Fibroblast of the aortic adventitia (primary cell): ENCODE results near the gene RTCA. TPM values are rescaled to one million over a fixed set of nuclear protein-coding genes. Genes with fewer than 3 reads are reported as not detected.
"Not testable (repeated sequence)": the region's sequence is repeated elsewhere in the genome, so short reads cannot be mapped to it uniquely, and the experiment has no call there.

Experiments
- DNase-seq: peaks from one replicate; pipeline ENCODE4 v3.0.0-alpha.2; 2010; ENCODE audit warnings: low read depth
- H3K4me3 ChIP-seq: 2 replicates; pipeline ENCODE4 v1.5.1; 2011; ENCODE audit warnings: low read depth, mild to moderate bottlenecking, control low read depth, low read length, moderate library complexity
- total RNA-seq: library from RNA; depleted of rRNA; stranded (reverse); fragments of >200 nt; gene quantifications from 2 replicates; pipeline ENCODE4 v1.2.3, GENCODE V29; 2012; ENCODE audit warnings: low replicate concordance
- TF ChIP-seq, protein P1 (sequence below): IDR thresholded peaks from 2 replicates; pipeline ENCODE4 v1.5.1; 2011; ENCODE audit warnings: mild to moderate bottlenecking, low read length, control low read depth, inconsistent platforms; ENCODE audit not compliant: insufficient read depth

Gene RTCA
- total RNA-seq, 1 donor: 43.2 TPM

DNA sequence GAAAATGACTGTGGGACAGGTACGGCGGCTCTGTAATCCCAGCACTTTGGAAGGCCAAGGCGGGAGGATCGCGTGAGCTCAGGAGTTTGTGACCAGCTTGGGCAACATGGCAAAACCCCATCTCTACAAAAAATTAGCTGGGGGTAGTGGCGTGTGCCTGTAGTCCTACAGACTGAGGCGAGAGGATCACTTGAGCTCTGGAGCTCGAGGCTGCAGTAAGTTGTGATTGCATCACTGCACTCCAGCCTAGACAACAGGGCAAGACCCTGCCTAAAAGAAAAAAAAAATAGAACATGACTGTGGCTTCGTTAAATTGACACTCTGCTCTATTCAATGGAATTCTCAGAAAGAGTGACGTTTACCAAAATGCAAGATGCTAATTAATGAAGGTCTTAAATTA is 12.5 kb upstream of the RTCA start:
- TF ChIP-seq, protein P1, sequence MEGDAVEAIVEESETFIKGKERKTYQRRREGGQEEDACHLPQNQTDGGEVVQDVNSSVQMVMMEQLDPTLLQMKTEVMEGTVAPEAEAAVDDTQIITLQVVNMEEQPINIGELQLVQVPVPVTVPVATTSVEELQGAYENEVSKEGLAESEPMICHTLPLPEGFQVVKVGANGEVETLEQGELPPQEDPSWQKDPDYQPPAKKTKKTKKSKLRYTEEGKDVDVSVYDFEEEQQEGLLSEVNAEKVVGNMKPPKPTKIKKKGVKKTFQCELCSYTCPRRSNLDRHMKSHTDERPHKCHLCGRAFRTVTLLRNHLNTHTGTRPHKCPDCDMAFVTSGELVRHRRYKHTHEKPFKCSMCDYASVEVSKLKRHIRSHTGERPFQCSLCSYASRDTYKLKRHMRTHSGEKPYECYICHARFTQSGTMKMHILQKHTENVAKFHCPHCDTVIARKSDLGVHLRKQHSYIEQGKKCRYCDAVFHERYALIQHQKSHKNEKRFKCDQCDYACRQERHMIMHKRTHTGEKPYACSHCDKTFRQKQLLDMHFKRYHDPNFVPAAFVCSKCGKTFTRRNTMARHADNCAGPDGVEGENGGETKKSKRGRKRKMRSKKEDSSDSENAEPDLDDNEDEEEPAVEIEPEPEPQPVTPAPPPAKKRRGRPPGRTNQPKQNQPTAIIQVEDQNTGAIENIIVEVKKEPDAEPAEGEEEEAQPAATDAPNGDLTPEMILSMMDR: no peak
- no peak for DNase-seq

DNA sequence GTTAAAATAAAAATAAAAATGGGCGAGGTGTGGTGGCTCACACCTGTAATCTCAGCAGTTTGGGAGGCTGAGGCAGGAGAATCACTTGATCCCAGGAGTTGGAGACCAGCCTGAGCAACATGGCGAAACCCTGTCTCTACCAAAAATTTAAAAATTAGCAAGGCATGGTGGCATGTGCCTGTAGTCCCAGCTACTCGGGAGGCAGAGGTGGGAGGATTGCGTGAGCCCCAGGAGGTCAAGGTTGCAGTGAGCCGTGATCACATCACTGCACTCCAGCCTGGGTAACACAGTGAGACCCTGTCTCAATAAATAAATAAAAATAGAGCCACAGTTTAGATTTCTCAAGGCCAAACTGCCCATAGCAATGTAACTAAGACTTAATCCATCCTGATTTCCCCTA is 9.7 kb upstream of the RTCA start:
- not testable (repeated sequence) for H3K4me3 ChIP-seq, DNase-seq

More for the DNA sequence above, 12.5 kb upstream of the RTCA start:
- no peak overlapping the region for H3K4me3 ChIP-seq

DNA sequence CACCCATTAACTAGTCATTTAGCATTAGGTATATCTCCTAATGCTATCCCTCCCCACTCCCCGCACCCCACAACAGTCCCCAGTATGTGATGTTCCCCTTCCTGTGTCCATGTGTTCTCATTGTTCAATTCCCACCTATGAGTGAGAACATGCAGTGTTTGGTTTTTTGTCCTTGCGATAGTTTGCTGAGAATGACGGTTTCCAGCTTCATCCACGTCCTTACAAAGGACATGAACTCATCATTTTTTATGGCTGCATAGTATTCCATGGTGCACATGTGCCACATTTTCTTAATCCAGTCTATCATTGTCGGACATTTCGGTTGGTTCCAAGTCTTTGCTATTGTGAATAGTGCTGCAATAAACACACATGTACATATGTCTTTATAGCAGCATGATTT is 7.6 kb upstream of the RTCA start:
- DNase-seq, H3K4me3 ChIP-seq: not testable (repeated sequence)

DNA sequence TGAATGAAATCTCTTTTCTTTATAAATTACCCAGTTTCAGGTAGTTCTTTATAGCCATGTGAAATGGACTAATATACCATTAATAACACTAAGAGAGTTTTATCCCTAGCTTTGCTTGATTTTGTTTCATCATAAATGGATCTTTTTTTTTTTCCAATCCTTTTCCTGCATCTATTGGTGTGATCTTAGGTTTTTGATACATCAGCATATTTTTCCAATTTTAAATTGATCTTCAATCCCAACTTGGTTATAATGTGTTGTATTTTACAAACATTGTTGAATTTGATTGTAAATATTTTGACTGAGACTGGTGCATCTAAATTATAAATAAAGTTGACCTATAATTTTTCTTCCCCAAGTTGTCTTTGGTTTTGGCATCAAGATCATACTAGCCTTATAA is 4.3 kb upstream of the RTCA start:
- no peak overlapping the region for H3K4me3 ChIP-seq
- TF ChIP-seq, protein P1: no peak
- DNase-seq: no peak

DNA sequence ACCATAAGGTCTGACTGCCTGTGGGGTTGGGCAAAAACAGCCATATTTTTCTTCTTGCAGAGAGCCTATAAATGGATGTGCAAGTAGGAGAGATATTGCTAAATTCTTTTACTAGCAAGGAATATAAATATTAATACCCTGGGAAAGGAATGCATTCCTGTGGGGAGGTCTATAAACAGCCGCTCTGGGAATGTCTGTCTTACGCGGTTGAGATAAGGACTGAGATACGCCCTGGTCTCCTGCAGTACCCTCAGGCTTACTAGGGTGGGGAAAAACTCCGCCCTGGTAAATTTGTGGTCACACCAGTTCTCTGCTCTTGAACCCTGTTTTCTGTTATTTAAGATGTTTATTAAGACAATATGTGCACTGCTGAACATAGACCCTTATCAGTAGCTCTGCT is 1.9 kb upstream of the RTCA start:
- DNase-seq: not testable (repeated sequence)

DNA sequence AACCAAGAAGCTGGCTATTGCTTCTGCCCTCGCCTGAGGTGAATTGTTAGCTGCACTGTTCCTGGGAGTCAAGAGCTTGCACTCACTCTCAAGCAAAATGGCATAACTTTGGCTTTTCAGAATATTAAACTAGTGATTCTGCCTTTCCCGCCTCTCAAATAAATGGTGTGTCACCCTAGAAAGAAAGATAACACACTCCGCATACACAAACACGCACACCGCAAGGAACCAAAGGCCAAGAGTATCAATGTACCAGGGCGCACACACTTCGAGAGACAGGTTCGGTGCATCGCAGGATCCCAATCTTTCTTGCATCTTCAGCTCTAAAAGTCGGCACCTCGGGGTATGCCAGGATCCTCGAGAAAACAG is 470 bp upstream of the RTCA start:
- H3K4me3 ChIP-seq: peak overlapping the region; percentile 94
- DNase-seq: no peak
- TF ChIP-seq, protein P1: no peak

More for the DNA sequence above, 1.9 kb upstream of the RTCA start:
- H3K4me3 ChIP-seq: not testable (repeated sequence)

DNA sequence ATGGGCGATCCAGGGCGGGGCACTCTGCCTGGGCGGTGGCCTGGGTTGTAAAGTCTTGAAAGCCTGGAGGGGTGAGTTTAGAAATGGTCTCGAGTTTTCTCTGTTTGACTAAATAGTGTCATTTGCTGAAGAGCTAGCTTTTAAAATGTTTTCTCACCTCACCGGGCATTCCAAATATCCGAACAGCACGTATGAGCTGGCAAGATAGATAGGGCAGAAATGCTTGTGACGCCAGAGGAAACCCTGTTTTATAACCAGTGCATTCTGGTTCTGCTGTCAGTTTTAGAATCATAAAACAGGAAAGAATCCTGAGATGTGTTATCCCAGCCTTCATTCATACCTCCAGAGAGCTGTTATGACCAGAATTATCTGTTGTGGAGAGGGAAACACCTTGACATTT is 725 bp downstream of the RTCA start:
- peak; percentile 63 for DNase-seq
- peak overlapping the region; percentile 94 for H3K4me3 ChIP-seq
- TF ChIP-seq, protein P1: no peak

DNA sequence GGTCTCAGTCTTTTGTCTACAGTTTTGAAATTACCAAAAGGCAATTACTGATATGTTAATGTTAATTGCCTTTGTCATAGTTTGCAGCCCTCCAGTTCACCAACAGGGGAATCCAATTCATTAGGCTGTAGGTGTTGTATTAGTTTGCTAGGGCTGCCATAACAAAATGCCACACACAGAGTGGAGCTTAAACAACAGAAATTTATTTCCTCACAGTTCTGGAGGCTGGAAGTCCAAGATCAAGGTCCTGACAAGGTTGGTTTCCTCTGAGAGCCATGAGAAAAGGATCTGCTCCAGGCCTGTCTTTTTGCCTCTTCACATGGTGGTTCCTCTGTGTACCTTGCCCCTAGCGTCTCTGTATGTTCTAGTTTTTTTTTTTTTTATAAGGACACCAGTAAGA is 1.3 kb downstream of the RTCA start:
- no peak for DNase-seq
- TF ChIP-seq, protein P1: no peak
- H3K4me3 ChIP-seq: peak overlapping the region; percentile 94

DNA sequence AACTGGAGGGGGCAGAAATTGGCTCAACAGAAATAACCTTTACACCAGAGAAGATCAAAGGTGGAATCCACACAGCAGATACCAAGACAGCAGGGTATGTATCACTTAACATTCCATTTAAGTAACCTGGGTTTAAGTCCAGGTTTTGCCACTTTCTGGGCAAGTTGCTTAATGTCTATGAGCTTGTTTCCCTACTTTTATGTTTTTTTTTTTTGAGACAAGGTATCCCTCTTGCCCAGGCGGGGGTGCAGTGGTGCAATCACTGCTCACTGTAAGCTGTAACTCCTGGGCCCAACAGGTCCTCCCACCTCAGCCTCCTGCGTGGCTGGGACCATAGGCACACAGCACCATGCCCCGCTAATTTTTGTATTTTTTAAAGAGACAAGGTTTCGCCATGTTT is 2.2 kb downstream of the RTCA start:
- H3K4me3 ChIP-seq: no peak overlapping the region
- TF ChIP-seq, protein P1: no peak
- no peak for DNase-seq
